IMR-90 (cell line): ENCODE data around the gene C16orf86. TPM values are rescaled to one million over a fixed set of nuclear protein-coding genes. Genes with fewer than 3 reads are reported as not detected.

Experiments used
- ATAC-seq: fragments of 200-7000 bp; cut with Tn5 transposase; 2 replicates; pipeline ENCODE4 v1.9.1; 2020; ENCODE audit warnings: low read depth, mild to moderate bottlenecking, moderate library complexity
- BruUV-seq: library from RNA; stranded (reverse); fragments of 400-500 nt; replicated peaks from 2 replicates; lab custom pipeline; 2021; lab: Mats Ljungman, UMichigan
- CTCF ChIA-PET: fragments of 300-600 bp; formaldehyde crosslinking; extraction: SDS; loops from one replicate; lab custom pipeline; 2021; ENCODE audit warnings: antibody characterized with exemption; lab: Yijun Ruan, JAX
- POLR2A ChIA-PET: fragments of 300-600 bp; sonication (Branson Sonifier 250); formaldehyde crosslinking; loops from one replicate; lab custom pipeline; 2022; ENCODE audit warnings: antibody characterized with exemption; ENCODE audit not compliant: unreplicated experiment; lab: Charles Lee
- DNase-seq: peaks from one replicate; pipeline ENCODE4 v3.0.0; 2013
- H2AFZ ChIP-seq: replicated peaks from 2 replicates; pipeline ENCODE3; 2013; ENCODE audit warnings: low read length, mild to moderate bottlenecking; ENCODE audit not compliant: poor library complexity
- H2AK5ac ChIP-seq: 2 replicates; pipeline ENCODE4 v1.6.1; 2013; ENCODE audit warnings: low read depth, low read length, inconsistent platforms
- H2AK9ac ChIP-seq: replicated peaks from 2 replicates; pipeline ENCODE3; 2013; ENCODE audit warnings: mild to moderate bottlenecking, low read depth, low read length, moderate library complexity; ENCODE audit not compliant: poor library complexity
- H2BK120ac ChIP-seq: 2 replicates; pipeline ENCODE4 v1.6.1; 2013; ENCODE audit warnings: low read depth, low read length, inconsistent platforms
- H2BK15ac ChIP-seq: 3 replicates; pipeline ENCODE4 v1.6.1; 2013; ENCODE audit warnings: low read depth, low read length, inconsistent platforms
- H2BK20ac ChIP-seq: 2 replicates; pipeline ENCODE4 v1.6.1; 2013; ENCODE audit warnings: low read depth, mild to moderate bottlenecking, inconsistent platforms, low read length, moderate library complexity
- H2BK5ac ChIP-seq: 2 replicates; pipeline ENCODE4 v1.6.1; 2013; ENCODE audit warnings: mild to moderate bottlenecking, low read depth, low read length, inconsistent platforms; ENCODE audit not compliant: poor library complexity, severe bottlenecking
- H3K14ac ChIP-seq: replicated peaks from 2 replicates; pipeline ENCODE4 v1.6.1; 2013; ENCODE audit warnings: low read depth, low read length, inconsistent platforms
- H3K18ac ChIP-seq: 2 replicates; pipeline ENCODE4 v1.6.1; 2013; ENCODE audit warnings: low read depth, low read length, control low read depth
- H3K23ac ChIP-seq: 2 replicates; pipeline ENCODE4 v1.6.1; 2013; ENCODE audit warnings: low read depth, low read length, inconsistent platforms
- H3K27ac ChIP-seq: 2 replicates; pipeline ENCODE4 v1.5.1; 2013; ENCODE audit warnings: mild to moderate bottlenecking, control low read depth, low read length; ENCODE audit not compliant: insufficient read depth
- H3K27me3 ChIP-seq: 2 replicates; pipeline ENCODE4 v1.6.1; 2013; ENCODE audit warnings: low read length; ENCODE audit not compliant: control insufficient read depth, insufficient read depth
- H3K36me3 ChIP-seq: 2 replicates; pipeline ENCODE4 v1.6.1; 2013; ENCODE audit warnings: low read length, mixed read lengths; ENCODE audit not compliant: control insufficient read depth, insufficient read depth
- H3K4ac ChIP-seq: 2 replicates; pipeline ENCODE4 v1.6.1; 2013; ENCODE audit warnings: low read depth, low read length, inconsistent platforms
- H3K4me1 ChIP-seq: 2 replicates; pipeline ENCODE4 v1.6.1; 2013; ENCODE audit warnings: low read length, mixed read lengths; ENCODE audit not compliant: control insufficient read depth, insufficient read depth
- H3K4me2 ChIP-seq: 2 replicates; pipeline ENCODE4 v1.6.1; 2013; ENCODE audit warnings: low read depth, mild to moderate bottlenecking, control low read depth, low read length, moderate library complexity
- H3K4me3 ChIP-seq: 2 replicates; pipeline ENCODE4 v1.5.1; 2013; ENCODE audit warnings: low read depth, mild to moderate bottlenecking, control low read depth, low read length, moderate library complexity; ENCODE audit not compliant: insufficient read depth
- H3K56ac ChIP-seq: 2 replicates; pipeline ENCODE4 v1.6.1; 2013; ENCODE audit warnings: low read length, inconsistent platforms; ENCODE audit not compliant: insufficient read depth; ENCODE audit errors: extremely low read depth
- H3K79me1 ChIP-seq, 2 experiments: 2 replicates each; pipeline ENCODE4 v1.6.1; 2013; ENCODE audit warnings: low read length in 2 of 2, inconsistent platforms in 1 of 2, low read depth in 1 of 2
- H3K9ac ChIP-seq: 2 replicates; pipeline ENCODE4 v1.6.1; 2013; ENCODE audit warnings: low read depth, low read length, control low read depth
- H3K9me1 ChIP-seq: 2 replicates; pipeline ENCODE4 v1.6.1; 2013; ENCODE audit warnings: low read length, inconsistent platforms; ENCODE audit not compliant: insufficient read depth
- H3K9me3 ChIP-seq: 2 replicates; pipeline ENCODE4 v1.6.1; 2013; ENCODE audit warnings: low read length; ENCODE audit not compliant: control insufficient read depth, insufficient read depth
- H4K20me1 ChIP-seq: 2 replicates; pipeline ENCODE4 v1.6.1; 2013; ENCODE audit warnings: low read length, inconsistent platforms; ENCODE audit not compliant: insufficient read depth
- H4K5ac ChIP-seq: 2 replicates; pipeline ENCODE4 v1.6.1; 2013; ENCODE audit warnings: mild to moderate bottlenecking, low read depth, low read length, control low read depth
- H4K8ac ChIP-seq, 2 experiments: 2 replicates each; pipeline ENCODE4 v1.6.1; 2013; ENCODE audit warnings: low read depth in 2 of 2, low read length in 2 of 2, control low read depth in 1 of 2, inconsistent platforms in 1 of 2
- H4K91ac ChIP-seq: 2 replicates; pipeline ENCODE4 v1.6.1; 2013; ENCODE audit warnings: low read depth, low read length, inconsistent platforms; ENCODE audit not compliant: insufficient read depth
- CEBPB ChIP-seq: IDR thresholded peaks from 2 replicates; pipeline ENCODE4 v1.6.1; 2012; ENCODE audit warnings: low read depth, low read length, improper control_type of control experiment
- CHD1 ChIP-seq: IDR thresholded peaks from 2 replicates; pipeline ENCODE4 v1.6.1; 2012; ENCODE audit warnings: low read depth, low read length, improper control_type of control experiment
- CTCF ChIP-seq: conservative IDR thresholded peaks from 2 replicates; pipeline ENCODE4 v1.5.1; 2012; ENCODE audit warnings: mild to moderate bottlenecking, low read depth, low read length, improper control_type of control experiment
- ELK1 ChIP-seq: fragments of 150-350 bp; IDR thresholded peaks from 2 replicates; pipeline ENCODE4 v1.6.1; 2016; ENCODE audit warnings: low read depth, mild to moderate bottlenecking, low read length, moderate library complexity, borderline replicate concordance
- MXI1 ChIP-seq: IDR thresholded peaks from 2 replicates; pipeline ENCODE4 v1.6.1; 2012; ENCODE audit warnings: low read depth, mild to moderate bottlenecking, low read length, moderate library complexity, borderline replicate concordance
- NFE2L2 ChIP-seq: fragments of 150-350 bp; IDR thresholded peaks from 2 replicates; pipeline ENCODE4 v1.6.1; 2016; ENCODE audit warnings: low read depth, mild to moderate bottlenecking, low read length
- POLR2A ChIP-seq: IDR thresholded peaks from 2 replicates; pipeline ENCODE4 v1.6.1; 2012; ENCODE audit warnings: mild to moderate bottlenecking, low read depth, low read length
- RFX5 ChIP-seq: IDR thresholded peaks from 2 replicates; pipeline ENCODE4 v1.8.0; 2012; ENCODE audit warnings: low read depth, mild to moderate bottlenecking, low read length, moderate library complexity
- SMC3 ChIP-seq: fragments of 150-350 bp; IDR thresholded peaks from 2 replicates; pipeline ENCODE4 v1.6.1; 2016; ENCODE audit warnings: low read depth, mild to moderate bottlenecking, antibody characterized with exemption, low read length, moderate library complexity
- WGBS, 2 experiments: methylation state at CpG; one replicate each; pipeline versions ENCODE4 v1.1.5 to v1.1.7; 2013; ENCODE audit warnings: missing lambda C conversion rate in 2 of 2; ENCODE audit not compliant: insufficient read length in 1 of 2; ENCODE audit errors: extremely low coverage in 2 of 2; 5-methylcytosine and 5-hydroxymethylcytosine counted together
- dilution Hi-C: fragments of 300-500 bp; cut with HindIII; formaldehyde crosslinking; loops from one replicate; pipeline ENCODE4 v1.14.3; 2018; ENCODE audit warnings: low sequenced_read_pairs; ENCODE audit not compliant: unreplicated experiment
- in situ Hi-C: fragments of 300-500 bp; cut with MboI; formaldehyde crosslinking; loops from 3 replicates; pipeline ENCODE4 v1.14.3; 2019; ENCODE audit warnings: low sequenced_read_pairs, inconsistent platforms, mixed read lengths
- intact Hi-C: fragments of 100-400 bp; cut with micrococcal nuclease; formaldehyde crosslinking; loops from 2 replicates; pipeline ENCODE4 v1.10.0; 2022
- polyA plus RNA-seq, 3 experiments: library from polyadenylated mRNA; depleted of rRNA; stranded (reverse); fragments of >200 nt; gene quantifications; 2 replicates each; pipeline ENCODE4 v1.2.3, GENCODE V29; 2012; ENCODE audit warnings: low replicate concordance in 1 of 3
- total RNA-seq: library from RNA; depleted of rRNA; stranded (reverse); fragments of >200 nt; gene quantifications from 2 replicates; pipeline ENCODE4 v1.2.3, GENCODE V29; 2012

The C16orf86 gene
- total and polyA plus RNA-seq, 2 of the 4 experiments (the other 2 are of a cell fraction): 0.54 to 0.70 TPM

GRCh38 chr16:67676939-67677338 lies 10.3 kb downstream of the C16orf86 start:
- Histone ChIP-seq H3K56ac (no peak overlapping the region), H3K4me2 (no peak overlapping the region), H3K4me1 (no peaks in the 10 kb centered on the region), H2BK120ac (no peak overlapping the region), H2AFZ (no peak overlapping the region), H2AK9ac (no peak overlapping the region), H3K4me3 (no peak overlapping the region), H3K9me1 (0 out of 2 replicates have a peak, but pooled peaks cover 3% of the 10 kb centered on the region), H3K23ac (no peak overlapping the region), H3K14ac (no peak overlapping the region), H4K5ac (no peak overlapping the region), H3K27me3 (no peaks in the 10 kb centered on the region), H2BK5ac (no peak overlapping the region), H2BK20ac (no peak overlapping the region), H3K79me1 (peaks cover 0 to 17% of the 10 kb centered on the region in 2 experiments; a peak in 2 of 4 replicates), H3K36me3 (peaks cover 12% of the 10 kb centered on the region; the same call in 1 of the 2 replicates), H3K9ac (no peak overlapping the region), H3K27ac (no peak overlapping the region), H3K9me3 (no peaks in the 10 kb centered on the region), H4K91ac (no peak overlapping the region), H4K8ac (no peak overlapping the region), H4K20me1 (0 out of 2 replicates have a peak, but pooled peaks cover 4% of the 10 kb centered on the region), H2AK5ac (no peak overlapping the region), H2BK15ac (no peak overlapping the region), H3K4ac (no peak overlapping the region), H3K18ac (no peak overlapping the region)
- ChIA-PET CTCF (no interaction called here), POLR2A (no interaction called here)
- no peak for TF ChIP-seq NFE2L2
- TF ChIP-seq RFX5: no peak
- no peak for TF ChIP-seq CEBPB
- no peak for TF ChIP-seq ELK1
- no peak for TF ChIP-seq CTCF
- no peak for TF ChIP-seq MXI1
- TF ChIP-seq CHD1: no peak
- no peak for TF ChIP-seq POLR2A
- no peak for TF ChIP-seq SMC3
- no TSS peak for BruUV-seq
- in situ Hi-C loops (no loop called here), dilution Hi-C loops (no loop called here), intact Hi-C loops (loop anchor here (10.0 kb wide), 1 partner anchor 358 kb away; no protein-coding TSS in a partner anchor)
- no peak for DNase-seq
- no CpG with 5 or more reads among the region's 8 CpGs for WGBS, 2 experiments
- no peak for ATAC-seq
